GM12878 (cell line): ENCODE measurements around the gene HCFC1. TPM values are rescaled to one million over a fixed set of nuclear protein-coding genes. Genes with fewer than 3 reads are reported as not detected.

Experiments used
- FOXM1 ChIP-seq: IDR thresholded peaks from 2 replicates; pipeline ENCODE4 v1.6.1; 2012; ENCODE audit warnings: low read depth, mild to moderate bottlenecking, inconsistent platforms, low read length, moderate library complexity
- IRF4 ChIP-seq: IDR thresholded peaks from 2 replicates; pipeline ENCODE4 v1.6.1; 2011; ENCODE audit warnings: low read depth, low read length
- IRF5 ChIP-seq: fragments of 450-650 bp; IDR thresholded peaks from 2 replicates; pipeline ENCODE4 v1.6.1; 2017; ENCODE audit warnings: borderline replicate concordance
- JUND ChIP-seq: IDR thresholded peaks from 2 replicates; pipeline ENCODE4 v1.6.1; 2012; ENCODE audit warnings: low read depth, mild to moderate bottlenecking, low read length, improper control_type of control experiment, moderate library complexity
- MTA3 ChIP-seq: IDR thresholded peaks from 2 replicates; pipeline ENCODE4 v1.6.1; 2012; ENCODE audit warnings: low read length, inconsistent platforms, borderline replicate concordance
- NFYA ChIP-seq: IDR thresholded peaks from 2 replicates; pipeline ENCODE4 v1.6.1; 2011; ENCODE audit warnings: low read depth, mild to moderate bottlenecking, low read length, improper control_type of control experiment, borderline replicate concordance
- PKNOX1 ChIP-seq: fragments of 450-650 bp; IDR thresholded peaks from 2 replicates; pipeline ENCODE4 v1.6.1; 2016; ENCODE audit warnings: mild to moderate bottlenecking
- REST ChIP-seq: IDR thresholded peaks from 2 replicates; pipeline ENCODE4 v1.6.1; 2012; ENCODE audit warnings: mild to moderate bottlenecking, low read depth, low read length
- STAT1 ChIP-seq: fragments of 450-650 bp; conservative IDR thresholded peaks from 2 replicates; pipeline ENCODE4 v1.6.1; 2014; ENCODE audit warnings: antibody characterized with exemption, mild to moderate bottlenecking
- ZNF207 ChIP-seq: fragments of 450-650 bp; IDR thresholded peaks from 2 replicates; pipeline ENCODE4 v1.6.1; 2014; ENCODE audit warnings: antibody characterized with exemption, mild to moderate bottlenecking, borderline replicate concordance
- ZNF384 ChIP-seq: IDR thresholded peaks from 2 replicates; pipeline ENCODE4 v1.6.1; 2012; ENCODE audit warnings: low read depth, mild to moderate bottlenecking, low read length, improper control_type of control experiment, borderline replicate concordance
- polyA plus RNA-seq, 11 experiments: library from polyadenylated mRNA; depleted of rRNA in 4 of 11; unstranded in 6 of 11; stranded (reverse) in 5 of 11; fragments of >200 nt; fragmentation: Nextera tagmentation in 4 of 11; fragmentation: Illumina TruSeq in 1 of 11; extraction: Ambion mirVana in 4 of 11; extraction: Trizol in 1 of 11; gene quantifications; 1 replicate in 1 of 11; 2 replicates in 10 of 11; pipeline versions ENCODE4 v1.2.1 to v1.2.3, GENCODE V29; 2011 to 2016; ENCODE audit warnings: inconsistent platforms in 2 of 11, missing spikeins in 2 of 11, low read depth in 1 of 11
- total RNA-seq, 4 experiments: library from RNA; depleted of rRNA in 3 of 4; stranded (reverse); fragments of >200 nt in 3 of 4; fragmentation: Illumina TruSeq in 1 of 4; extraction: Trizol in 1 of 4; gene quantifications; 2 replicates each; pipeline versions ENCODE4 v1.2.1 to v1.2.3, GENCODE V29; 2013 to 2021

HCFC1 gene
- total and polyA plus RNA-seq, 10 of the 15 experiments (the other 5 are each of a cell fraction or from before 2014, with no cell fraction given): 3.9 to 92.7 (median 23.5) TPM

GRCh38 chrX:154020536-154021115 is 49.0 kb upstream of the HCFC1 start (continued):
- no peak for TF ChIP-seq REST
- TF ChIP-seq MTA3: no peak
- no peak for TF ChIP-seq FOXM1
- no peak for TF ChIP-seq JUND
- TF ChIP-seq PKNOX1: no peak
- TF ChIP-seq STAT1: no peak
- no peak for TF ChIP-seq ZNF384
- no peak for TF ChIP-seq IRF5
- no peak for TF ChIP-seq IRF4
- TF ChIP-seq ZNF207: no peak
- no peak for TF ChIP-seq NFYA
